Measurements from ENCODE around the gene HEPACAM. TPM values are rescaled to one million over a fixed set of nuclear protein-coding genes. Genes with fewer than 3 reads are reported as not detected.

HEPACAM gene
- total RNA-seq, 1 donor: under 0.01 TPM

GRCh38 chr11:124894606-124895430 is 41.0 kb downstream of the HEPACAM start:
- Histone ChIP-seq H3K79me2 (ENCODE audit: insufficient read depth, low read length) (no peaks in the 10 kb centered on the region), H3K4me3 (ENCODE audit: insufficient read depth, low read length) (no peak overlapping the region), H3K9me3 (ENCODE audit: low read depth, low read length) (no peaks in the 10 kb centered on the region), H4K20me1 (ENCODE audit: insufficient read depth, low read length) (no peaks in the 10 kb centered on the region), H3K4me1 (ENCODE audit: insufficient read depth, low read length) (peaks cover 35% of the 10 kb centered on the region), H3K36me3 (ENCODE audit: insufficient read depth, low read length) (no peaks in the 10 kb centered on the region), H3K27me3 (ENCODE audit: insufficient read depth, low read length) (no peaks in the 10 kb centered on the region), H3K4me2 (ENCODE audit: insufficient read depth, low read length) (no peak overlapping the region), H2AFZ (ENCODE audit: low read length) (no peak overlapping the region), H3K27ac (ENCODE audit: low read depth, low read length) (no peak overlapping the region)
- DNase-seq (ENCODE audit: insufficient read length, low spot score, missing footprints): peak; percentile 51
- TF ChIP-seq CTCF (IDR thresholded peaks at IDR 0.05; ENCODE audit: extremely low read depth, low read depth, low read length): no peak

GRCh38 chr11:124893781-124894401 is 42.0 kb downstream of the HEPACAM start:
- peak; percentile 52 for DNase-seq (ENCODE audit: insufficient read length, low spot score, missing footprints)
- H3K9me3 ChIP-seq (ENCODE audit: low read depth, low read length): no peaks in the 10 kb centered on the region
- H4K20me1 ChIP-seq (ENCODE audit: insufficient read depth, low read length): no peaks in the 10 kb centered on the region
- H3K36me3 ChIP-seq (ENCODE audit: insufficient read depth, low read length): no peaks in the 10 kb centered on the region
- H2AFZ ChIP-seq (ENCODE audit: low read length): no peak overlapping the region
- no peak overlapping the region for H3K4me3 ChIP-seq (ENCODE audit: insufficient read depth, low read length)
- TF ChIP-seq CTCF (IDR thresholded peaks at IDR 0.05; ENCODE audit: extremely low read depth, low read depth, low read length): no peak
- no peaks in the 10 kb centered on the region for H3K27me3 ChIP-seq (ENCODE audit: insufficient read depth, low read length)
- no peak overlapping the region for H3K27ac ChIP-seq (ENCODE audit: low read depth, low read length)
- H3K79me2 ChIP-seq (ENCODE audit: insufficient read depth, low read length): no peaks in the 10 kb centered on the region
- peaks cover 25% of the 10 kb centered on the region for H3K4me1 ChIP-seq (ENCODE audit: insufficient read depth, low read length)
- H3K4me2 ChIP-seq (ENCODE audit: insufficient read depth, low read length): no peak overlapping the region

GRCh38 chr11:124892750-124893454 is 42.9 kb downstream of the HEPACAM start:
- H3K4me3 ChIP-seq (ENCODE audit: insufficient read depth, low read length): no peak overlapping the region
- H2AFZ ChIP-seq (ENCODE audit: low read length): no peak overlapping the region
- no peaks in the 10 kb centered on the region for H3K27me3 ChIP-seq (ENCODE audit: insufficient read depth, low read length)
- no peaks in the 10 kb centered on the region for H3K9me3 ChIP-seq (ENCODE audit: low read depth, low read length)
- peak; percentile 37 for DNase-seq (ENCODE audit: insufficient read length, low spot score, missing footprints)
- no peak for TF ChIP-seq CTCF (IDR thresholded peaks at IDR 0.05; ENCODE audit: extremely low read depth, low read depth, low read length)
- no peaks in the 10 kb centered on the region for H3K79me2 ChIP-seq (ENCODE audit: insufficient read depth, low read length)
- H3K4me1 ChIP-seq (ENCODE audit: insufficient read depth, low read length): peaks cover 15% of the 10 kb centered on the region
- no peaks in the 10 kb centered on the region for H4K20me1 ChIP-seq (ENCODE audit: insufficient read depth, low read length)
- no peaks in the 10 kb centered on the region for H3K36me3 ChIP-seq (ENCODE audit: insufficient read depth, low read length)
- no peak overlapping the region for H3K27ac ChIP-seq (ENCODE audit: low read depth, low read length)
- H3K4me2 ChIP-seq (ENCODE audit: insufficient read depth, low read length): no peak overlapping the region

GRCh38 chr11:124892146-124892545 is 43.7 kb downstream of the HEPACAM start:
- Histone ChIP-seq H3K4me3 (ENCODE audit: insufficient read depth, low read length) (no peak overlapping the region), H4K20me1 (ENCODE audit: insufficient read depth, low read length) (no peaks in the 10 kb centered on the region), H3K27ac (ENCODE audit: low read depth, low read length) (no peak overlapping the region), H3K4me1 (ENCODE audit: insufficient read depth, low read length) (peaks cover 8% of the 10 kb centered on the region), H3K36me3 (ENCODE audit: insufficient read depth, low read length) (no peaks in the 10 kb centered on the region), H3K4me2 (ENCODE audit: insufficient read depth, low read length) (no peak overlapping the region), H3K9me3 (ENCODE audit: low read depth, low read length) (no peaks in the 10 kb centered on the region), H2AFZ (ENCODE audit: low read length) (no peak overlapping the region), H3K79me2 (ENCODE audit: insufficient read depth, low read length) (no peaks in the 10 kb centered on the region), H3K27me3 (ENCODE audit: insufficient read depth, low read length) (no peaks in the 10 kb centered on the region)
- TF ChIP-seq CTCF (IDR thresholded peaks at IDR 0.05; ENCODE audit: extremely low read depth, low read depth, low read length): no peak
- DNase-seq (ENCODE audit: insufficient read length, low spot score, missing footprints): peak; percentile 44

All from osteoblast (primary cell).